Cortex of kidney (tissue), 1 donor: ENCODE data around the gene LTBP2.

Experiments used
- DNase-seq: peaks from one replicate; lab custom pipeline; 2025; lab: John Stamatoyannopoulos, UW

Gene LTBP2

DNA sequence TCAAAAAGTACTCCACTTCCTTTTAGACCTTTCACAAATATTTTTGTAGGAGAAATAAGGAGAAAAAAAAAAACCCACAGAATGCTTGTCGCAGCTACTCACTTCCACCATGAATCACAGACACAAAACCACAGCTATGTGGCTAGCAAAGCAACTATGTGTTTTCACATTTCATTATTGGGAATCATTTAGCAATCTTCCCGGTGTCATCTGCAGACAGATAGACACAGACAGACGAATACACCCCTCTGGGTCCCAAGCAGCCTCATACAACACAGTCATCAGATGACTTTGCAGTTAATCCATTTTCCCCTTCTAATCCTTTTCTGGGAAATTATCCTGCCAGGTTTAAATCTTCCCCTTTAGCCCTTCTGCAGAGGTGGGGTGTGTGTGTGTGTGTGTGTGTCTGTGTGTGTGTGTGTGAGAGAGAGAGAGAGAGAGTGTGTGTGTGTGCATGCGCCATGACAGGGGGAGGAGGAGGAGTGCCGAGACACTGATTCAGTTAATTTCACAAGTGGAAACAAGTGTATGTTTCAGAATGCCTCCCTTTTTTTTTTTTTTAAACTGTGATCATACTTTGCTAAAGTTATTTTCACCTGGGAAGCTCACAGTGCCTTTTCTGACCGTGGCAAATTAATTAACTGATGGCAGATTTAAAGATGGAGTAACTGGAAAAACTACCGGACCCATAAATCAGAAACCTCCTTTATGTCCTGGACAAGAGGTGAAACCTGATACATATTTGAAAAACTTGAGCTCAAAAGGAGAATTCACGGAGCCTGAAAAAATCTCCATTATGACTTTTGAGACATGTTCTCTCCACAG is 39.9 kb downstream of the LTBP2 start:
- no peak for DNase-seq

- no peak for DNase-seq
Observed at GRCh38 chr14:74571441-74571841, 40.6 kb downstream of the LTBP2 start.

DNA sequence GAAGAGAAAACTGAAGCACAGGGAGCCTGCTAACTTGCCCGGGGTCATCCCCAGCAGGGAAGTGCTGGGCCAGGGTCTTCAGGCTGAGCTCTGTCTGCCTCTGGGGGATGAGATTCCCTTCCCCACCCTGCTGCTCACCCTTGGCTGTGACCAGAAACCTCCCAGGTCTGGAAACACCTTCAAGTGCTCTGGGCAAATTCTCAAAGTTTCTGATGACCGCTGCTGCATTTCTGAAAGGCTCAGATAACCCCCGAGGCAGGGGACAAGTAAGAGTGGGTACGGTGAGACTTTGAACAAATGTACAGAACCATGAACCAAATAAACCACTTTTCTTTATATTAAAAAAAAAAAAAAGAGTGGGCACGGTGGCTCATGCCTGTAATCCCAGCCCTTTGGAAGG is 41.3 kb downstream of the LTBP2 start:
- no peak for DNase-seq

DNA sequence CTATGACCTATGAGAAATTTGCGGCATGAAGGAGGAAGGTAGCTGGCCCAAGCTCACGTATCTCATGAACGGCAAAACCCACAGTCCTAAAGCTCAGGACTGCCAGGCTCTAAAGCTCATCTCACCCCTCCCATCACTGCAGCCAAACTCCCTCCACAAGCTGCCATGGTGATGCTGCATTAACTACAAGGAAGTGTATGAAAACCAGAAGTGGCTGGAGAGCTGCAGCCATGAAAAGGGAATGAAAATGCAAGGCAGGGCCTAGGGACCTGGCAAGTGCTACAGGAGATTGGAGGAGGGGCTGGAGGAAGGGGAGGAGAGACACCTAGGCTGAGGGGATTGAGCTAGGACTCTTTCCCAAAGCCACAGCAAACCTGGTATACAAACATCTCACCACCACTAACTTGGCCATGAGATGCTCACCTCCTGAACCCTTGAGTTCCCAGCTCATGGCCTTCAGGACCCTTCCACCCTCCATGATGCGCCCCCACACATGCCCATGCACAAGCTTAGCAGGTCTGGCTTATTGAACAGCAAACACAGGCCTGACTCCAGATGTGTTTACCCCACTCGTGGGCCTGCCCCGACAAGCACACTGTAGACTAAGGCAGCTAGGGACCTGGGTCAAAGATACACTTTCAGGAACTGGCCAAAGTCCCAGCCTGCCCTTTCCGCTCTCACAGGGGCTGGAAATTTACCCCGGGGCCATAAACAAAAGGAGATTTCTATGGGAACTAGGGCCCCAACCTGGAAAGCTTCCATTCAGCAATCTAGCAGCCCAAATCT is 42.0 kb downstream of the LTBP2 start:
- no peak for DNase-seq

- DNase-seq: no peak
Observed at GRCh38 chr14:74569387-74569786, 42.6 kb downstream of the LTBP2 start.

DNA sequence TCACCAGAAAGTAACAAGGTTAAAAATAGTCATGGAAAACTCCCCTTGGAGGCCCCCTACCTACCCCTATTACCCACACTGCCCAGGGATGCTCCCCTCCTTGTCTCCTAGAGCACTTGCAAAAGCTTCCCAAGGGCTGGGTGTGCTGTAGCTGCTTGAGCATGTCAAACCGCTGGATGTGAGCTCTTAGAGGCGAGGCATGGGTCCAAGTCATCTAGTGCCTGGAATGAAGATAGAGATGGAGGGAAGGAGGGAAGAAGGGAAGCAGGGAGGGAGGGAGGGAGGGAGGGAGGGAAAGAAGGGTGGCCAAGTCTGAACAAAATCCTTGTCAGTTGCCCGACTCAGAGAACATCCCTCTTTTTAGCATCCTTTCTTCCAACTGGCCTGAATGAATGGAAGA is 43.1 kb downstream of the LTBP2 start:
- no peak for DNase-seq

DNA sequence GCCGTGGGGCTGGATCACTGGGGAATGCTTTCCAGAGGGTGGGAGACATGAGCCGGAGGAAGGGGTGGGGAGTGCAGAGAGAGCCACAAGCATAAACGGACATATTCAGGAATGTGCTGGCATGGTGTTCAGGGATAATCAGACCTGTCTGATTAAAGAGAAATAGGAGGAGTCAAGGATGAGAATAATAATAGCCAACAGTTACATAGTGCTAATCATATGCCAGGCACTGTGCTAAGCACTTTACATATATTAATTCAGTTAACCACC is 43.7 kb downstream of the LTBP2 start:
- no peak for DNase-seq

GRCh38 chr14:74567646-74568379 is 44.2 kb downstream of the LTBP2 start:
- DNase-seq: no peak

DNA sequence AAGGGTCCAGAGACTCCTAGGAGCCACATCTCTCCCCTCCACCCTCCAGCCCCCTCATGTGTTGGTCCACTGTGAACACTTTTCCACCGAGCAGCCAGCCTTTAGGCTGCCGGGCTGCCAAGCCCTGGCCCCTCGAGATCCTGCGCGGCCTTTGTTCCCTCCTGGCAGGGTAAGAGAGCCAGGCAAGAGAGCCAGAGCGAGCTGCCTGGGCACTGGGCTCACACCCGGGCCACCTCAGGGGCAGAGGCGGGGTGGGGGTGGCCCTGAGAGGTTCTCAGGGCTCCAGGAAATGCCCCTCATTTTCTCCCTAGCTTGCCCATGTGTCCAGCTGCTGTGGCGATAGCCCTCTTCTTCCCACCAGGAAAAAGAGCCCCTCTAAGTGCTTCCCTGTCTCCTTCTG is 44.8 kb downstream of the LTBP2 start:
- no peak for DNase-seq

DNA sequence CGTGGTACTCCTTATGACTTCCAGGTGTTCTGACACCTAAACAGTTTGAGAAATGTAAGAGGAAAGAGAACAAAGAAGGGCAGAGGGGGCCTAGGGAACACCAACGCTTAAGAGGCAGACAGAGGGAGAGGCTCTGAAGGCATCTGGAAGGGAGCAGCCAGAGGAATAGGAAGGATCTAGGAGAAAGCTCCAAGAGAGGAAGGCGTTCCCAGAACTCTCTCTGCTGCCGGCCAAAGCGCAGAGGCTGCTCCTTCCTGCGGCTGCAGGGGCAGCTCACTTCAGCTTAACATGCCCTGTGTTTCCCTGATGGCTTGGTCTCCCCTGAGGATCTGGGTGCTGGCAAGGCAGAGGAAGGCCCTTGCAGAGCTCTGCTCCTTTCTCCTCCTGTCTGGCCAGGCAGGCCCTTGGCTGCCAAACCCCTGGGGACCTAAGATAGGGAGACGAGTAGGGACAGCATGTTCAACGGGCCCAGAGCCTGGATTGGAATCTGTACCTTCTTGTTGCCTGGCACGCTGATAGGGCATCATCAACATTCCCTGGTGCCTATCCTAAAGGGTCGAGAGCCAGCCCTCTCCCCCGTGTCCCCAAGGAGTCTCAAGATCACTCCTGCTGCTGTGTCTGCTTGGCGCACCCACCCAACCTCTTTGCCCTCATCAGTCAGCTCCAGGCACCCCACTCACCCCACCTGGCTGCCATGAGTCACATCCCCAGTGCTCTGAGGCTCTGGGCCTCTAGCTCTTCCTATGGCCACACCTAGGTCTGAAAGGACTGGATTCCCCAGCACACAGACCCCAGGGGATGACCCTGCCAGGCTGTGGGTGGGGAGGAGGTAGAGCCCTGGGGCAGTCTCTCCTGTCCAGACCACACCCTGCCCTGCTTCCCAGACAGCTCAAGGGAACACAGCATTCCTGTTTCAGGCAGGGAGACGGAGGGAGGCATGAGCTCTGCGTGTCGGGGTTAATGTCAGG is 45.6 kb downstream of the LTBP2 start:
- DNase-seq: no peak

DNA sequence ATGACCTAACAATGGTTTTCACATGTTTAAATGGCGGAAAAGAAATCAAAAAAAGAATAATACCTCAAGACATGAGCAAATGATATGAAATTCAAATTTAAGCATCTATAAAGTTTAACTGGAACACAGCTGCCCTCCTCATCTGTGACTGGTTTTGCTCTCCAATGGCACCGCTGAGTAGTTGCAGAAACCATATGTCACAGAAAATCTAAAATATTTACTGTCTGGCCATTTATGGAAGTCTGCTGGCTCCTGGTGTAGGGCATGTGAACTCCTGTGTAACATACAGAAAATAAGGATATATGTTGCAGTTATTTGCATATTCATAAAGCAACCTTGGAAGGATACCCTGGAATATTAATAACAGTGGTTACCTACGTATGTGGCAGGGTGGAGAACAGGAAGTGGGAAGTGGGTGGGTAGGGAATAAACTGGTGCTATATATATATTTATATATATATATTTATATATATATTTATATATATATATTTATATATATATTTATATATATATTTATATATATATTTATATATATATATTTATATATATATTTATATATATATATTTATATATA is 48.4 kb downstream of the LTBP2 start:
- DNase-seq: no peak

DNA sequence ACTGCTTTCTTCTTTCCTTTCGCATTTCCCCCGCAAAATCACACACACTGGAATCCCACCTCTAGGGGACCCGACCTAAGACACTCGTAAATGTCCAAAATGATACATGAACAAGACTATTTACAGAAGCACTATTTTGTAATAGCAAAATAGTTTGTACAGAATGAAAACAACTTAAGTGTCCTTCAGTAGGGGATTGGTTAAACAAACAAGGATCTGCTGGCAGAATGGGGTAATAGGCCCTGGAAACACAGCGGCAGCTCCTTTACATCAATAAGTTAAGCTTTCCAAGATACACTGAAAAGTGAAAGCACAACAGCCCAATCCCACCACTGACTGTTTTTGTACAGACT is 48.8 kb downstream of the LTBP2 start:
- no peak for DNase-seq

GRCh38 chr14:74562515-74563232 is 49.4 kb downstream of the LTBP2 start:
- DNase-seq: no peak

DNA sequence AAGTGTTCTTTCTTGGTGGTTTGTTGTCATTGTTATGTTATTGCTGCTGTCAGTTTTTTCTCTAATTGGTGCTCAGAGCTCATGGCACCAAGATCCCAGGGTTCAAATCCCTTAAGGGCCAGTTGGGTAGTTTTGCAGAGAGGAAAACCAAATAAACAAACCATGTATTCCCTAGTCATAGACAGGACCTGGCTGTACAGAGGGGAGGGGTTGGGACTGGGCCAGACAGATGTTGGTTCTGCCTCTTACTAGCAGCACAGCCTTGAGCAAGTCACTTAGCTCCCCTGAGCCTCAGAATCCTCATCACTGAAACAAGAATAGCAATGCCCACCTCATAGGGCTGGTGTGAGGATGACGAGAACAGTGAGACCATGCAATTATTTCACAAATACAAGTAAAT is 53.4 kb downstream of the LTBP2 start:
- DNase-seq: no peak

DNA sequence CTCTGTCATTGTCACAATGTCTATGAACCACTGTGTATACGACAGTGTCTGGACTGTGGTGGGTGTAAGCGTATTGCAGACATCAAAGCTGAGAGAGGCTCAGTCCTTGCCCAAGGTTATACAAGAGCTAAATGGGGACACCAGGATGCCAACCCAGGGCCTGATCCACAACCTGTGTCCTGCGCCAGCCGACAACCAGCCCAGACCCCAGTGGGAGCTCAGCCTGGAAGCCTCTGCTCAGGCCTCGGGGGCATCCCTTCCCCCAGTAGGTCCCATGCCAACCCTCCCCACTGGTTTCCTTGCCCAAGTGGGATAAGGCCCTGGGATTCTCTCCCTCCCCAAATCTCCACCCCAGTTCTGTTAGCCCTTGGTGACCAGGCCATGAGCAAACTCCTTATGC is 54.3 kb downstream of the LTBP2 start:
- DNase-seq: no peak

DNA sequence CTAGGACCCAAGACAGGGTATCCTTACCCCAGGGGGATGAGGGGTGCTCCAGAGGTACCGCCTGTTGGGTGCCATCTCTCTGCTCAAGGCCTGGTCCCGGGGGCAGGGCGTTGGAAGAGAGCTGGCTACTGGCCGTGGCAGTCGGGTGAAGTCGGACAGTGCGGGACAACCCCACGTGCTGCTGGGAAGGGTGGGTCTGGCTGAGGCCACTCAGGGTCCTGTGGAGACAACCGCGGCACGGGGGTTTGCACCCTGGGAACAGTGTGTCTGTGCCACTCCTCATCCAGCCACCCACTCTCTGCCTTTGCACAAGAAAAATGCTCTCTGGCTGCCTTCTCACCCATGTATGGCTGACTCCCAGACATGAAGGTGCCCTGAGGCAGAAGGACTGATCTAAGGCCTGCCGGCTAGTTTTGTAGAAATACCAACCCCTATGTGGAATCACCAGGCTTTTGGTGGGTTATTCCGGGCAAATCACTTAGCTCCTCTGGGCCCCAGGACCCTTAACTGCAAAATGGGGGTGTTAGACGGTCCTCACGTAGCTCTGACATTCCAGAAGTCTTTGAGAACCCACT is 56.5 kb downstream of the LTBP2 start:
- DNase-seq: no peak

DNA sequence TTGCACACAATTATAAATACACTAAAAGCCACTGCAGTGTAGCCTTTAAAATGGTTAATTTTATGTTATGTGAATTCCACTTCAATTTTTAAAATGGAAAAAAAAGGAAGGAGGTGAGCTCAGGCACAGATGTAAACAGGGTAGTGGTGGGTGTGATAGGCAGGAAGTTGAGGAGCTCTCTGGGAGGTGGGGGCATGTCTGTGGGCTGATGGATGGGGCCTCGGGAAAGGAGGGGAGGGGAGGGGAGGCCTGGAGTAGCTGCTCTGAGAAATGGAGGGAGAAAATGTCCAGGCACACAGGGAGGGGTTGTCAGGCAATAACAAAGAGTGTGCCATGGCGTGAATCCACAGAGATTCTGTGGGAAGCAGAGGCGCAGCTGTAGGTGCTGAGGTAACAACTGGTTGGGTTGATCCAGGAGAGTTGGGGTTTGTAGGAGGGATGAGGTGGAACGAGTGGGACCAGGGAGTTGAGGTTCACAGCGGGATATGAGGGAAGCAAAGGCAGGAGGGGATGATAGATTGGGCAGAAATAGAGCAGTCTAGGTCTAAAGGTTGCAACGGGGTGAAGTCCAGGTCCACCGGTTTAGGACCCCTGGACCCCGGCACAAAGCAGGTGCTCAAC is 57.2 kb downstream of the LTBP2 start:
- no peak for DNase-seq

GRCh38 chr14:74552623-74553022 is 59.4 kb downstream of the LTBP2 start:
- no peak for DNase-seq

DNA sequence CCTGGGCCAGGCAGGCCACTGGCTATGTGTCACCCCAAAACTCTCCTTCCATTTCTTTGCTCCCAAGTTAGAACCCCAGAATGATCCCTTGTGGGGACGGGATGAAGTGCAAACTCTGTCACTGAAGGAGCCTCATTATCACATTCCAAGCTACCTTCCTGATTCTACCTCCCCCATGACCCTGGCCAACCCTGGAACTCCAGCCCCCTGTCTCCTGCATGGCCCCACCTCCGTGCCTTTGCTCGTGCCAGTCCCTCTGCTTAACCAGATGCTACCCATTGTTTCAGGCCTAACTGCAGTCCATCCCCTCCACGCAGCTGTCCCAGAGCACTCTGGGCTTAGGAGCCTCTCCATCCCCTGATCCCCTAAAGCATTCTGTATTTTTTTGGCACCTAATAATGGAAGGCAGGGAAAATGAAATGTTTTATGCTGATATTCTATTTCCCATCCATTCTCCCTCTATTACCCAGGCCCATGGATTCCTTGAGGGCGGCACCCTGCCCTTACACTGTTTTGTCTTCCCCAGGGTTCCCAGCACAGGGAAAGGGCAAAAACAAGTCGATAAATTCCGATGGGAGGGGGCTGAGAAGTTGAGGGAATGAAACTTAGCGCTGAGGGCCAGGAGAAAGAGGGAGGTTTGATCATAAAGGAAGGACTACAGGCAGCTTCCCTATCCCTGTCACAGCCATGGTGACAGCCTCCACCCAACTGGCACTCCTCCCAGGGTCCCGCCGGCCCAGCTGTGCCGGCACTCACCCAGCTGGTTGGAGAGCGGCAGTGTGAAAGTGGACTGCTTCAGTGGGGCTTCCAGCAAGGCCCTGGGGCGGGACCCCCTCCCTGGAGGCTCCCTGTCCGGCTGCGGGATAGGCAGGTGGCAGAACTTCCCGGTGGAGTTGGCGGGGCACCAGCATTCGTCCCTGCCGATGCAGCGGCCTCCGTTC is 60.3 kb downstream of the LTBP2 start:
- DNase-seq: no peak
